ENCODE measurements around the gene PTX4.

PTX4 gene

GRCh38 chr16:1499756-1500464 is 11.2 kb upstream of the PTX4 start:
- no peak for DNase-seq

GRCh38 chr16:1498899-1499676 is 10.3 kb upstream of the PTX4 start:
- DNase-seq, result no peak

DNA sequence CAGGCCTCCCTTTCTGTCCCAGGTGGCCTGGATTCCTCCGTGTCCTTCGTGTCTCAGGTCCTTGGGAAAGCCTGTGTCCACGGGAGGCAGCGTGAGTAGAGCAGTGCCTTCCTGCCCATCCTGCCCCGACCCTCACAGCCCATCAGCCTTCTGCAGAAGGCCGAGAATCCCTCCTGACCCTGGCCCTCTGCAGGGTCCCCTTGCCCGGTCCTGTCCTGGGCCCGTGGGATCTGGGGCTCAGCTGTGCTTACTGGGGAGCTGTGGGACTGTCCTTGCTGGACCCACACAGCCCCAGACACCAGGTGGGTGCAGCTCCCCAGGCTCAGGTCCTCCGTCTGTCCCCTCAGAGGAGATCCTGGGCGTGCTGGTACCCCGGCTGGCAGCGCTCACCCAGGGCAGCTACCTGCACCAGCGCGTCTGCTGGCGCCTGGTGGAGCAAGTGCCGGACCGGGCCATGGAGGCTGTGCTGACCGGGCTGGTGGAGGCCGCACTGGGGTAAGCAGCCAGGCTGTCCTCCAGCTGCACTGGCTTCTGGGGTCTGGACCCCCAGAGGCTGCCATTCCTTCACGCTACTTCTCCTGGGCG is 8.4 kb upstream of the PTX4 start:
- no peak for DNase-seq

DNA sequence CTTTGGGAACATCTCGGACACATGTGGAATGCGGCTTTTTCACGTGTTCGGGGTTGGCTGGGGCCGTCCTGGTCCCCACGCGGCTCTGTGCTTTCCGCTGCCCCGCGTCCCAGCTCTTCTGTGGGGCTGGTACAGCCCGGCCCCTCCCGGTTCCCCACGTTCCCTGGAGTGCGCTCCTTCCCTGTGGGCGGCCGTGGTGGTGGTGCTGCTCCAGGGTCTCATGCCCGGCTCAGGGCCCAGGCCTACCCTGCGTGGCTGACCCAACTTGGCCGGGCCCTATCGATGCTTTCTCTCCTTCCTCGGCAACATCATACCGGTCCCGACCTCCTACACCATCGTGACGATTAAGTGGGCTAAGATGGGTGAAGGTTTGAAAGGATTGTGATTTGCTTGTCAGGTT is 7.7 kb upstream of the PTX4 start:
- no peak for DNase-seq

DNA sequence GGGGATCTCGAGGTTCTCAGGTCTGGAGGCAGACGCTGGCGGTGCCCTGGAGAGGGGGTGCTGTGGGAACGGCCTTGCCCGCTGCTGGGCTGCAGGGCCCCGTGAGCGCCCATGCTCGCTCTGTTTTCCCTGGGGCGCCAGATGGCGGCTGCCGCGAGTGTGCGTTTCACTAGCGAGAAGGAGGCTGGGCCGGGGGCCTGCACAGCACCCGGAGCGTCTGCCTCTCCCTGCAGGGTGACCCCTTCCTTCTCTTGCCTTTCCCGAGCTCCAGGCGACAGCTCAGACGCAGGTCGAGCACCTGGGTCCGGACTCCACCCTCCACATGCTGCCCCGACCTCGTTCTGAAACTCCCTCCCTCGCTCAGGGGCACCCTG is 7.1 kb upstream of the PTX4 start:
- DNase-seq, result no peak

- DNase-seq, result no peak
Observed at GRCh38 chr16:1495211-1495888, 6.6 kb upstream of the PTX4 start.

DNA sequence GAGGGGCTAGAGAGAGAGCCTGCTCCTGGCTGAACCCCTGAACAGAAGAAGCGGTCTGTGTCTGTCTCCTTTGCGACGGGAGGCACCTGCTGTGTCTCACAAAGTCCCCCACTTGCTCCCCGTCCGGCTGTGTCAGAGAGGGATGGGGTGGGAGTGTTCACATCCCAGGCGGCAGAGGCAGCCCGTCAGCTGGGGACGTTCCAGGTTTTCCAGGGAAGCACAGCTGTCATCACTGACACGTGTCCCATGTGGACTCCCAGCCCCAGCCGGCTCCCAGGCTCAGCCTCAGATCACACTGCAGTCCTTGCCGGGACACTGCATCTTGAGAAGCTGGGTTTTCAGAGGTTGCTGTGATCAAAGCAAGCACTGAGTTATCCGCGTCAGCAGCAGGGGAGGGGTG is 6.0 kb upstream of the PTX4 start:
- DNase-seq, result no peak

GRCh38 chr16:1494129-1494640 is 5.4 kb upstream of the PTX4 start:
- DNase-seq, result no peak

DNA sequence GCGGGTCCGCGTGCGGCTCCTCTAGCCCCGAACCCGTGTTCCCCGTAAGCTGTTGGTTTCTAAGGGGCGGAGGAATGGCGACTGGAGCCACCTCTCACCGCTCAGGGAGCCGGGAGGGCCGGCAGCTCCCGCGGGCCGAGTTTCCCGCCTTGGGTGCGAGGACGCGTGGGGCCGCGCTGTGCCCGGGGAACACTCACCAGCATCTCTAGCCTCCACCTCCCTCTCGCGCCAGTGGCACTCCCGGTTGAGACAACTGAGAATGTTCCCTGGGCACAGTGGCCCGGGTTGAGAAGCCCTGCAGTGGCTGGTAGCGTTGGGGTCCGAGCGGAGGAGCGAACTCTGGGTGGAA is 5.0 kb upstream of the PTX4 start:
- no peak for DNase-seq

DNA sequence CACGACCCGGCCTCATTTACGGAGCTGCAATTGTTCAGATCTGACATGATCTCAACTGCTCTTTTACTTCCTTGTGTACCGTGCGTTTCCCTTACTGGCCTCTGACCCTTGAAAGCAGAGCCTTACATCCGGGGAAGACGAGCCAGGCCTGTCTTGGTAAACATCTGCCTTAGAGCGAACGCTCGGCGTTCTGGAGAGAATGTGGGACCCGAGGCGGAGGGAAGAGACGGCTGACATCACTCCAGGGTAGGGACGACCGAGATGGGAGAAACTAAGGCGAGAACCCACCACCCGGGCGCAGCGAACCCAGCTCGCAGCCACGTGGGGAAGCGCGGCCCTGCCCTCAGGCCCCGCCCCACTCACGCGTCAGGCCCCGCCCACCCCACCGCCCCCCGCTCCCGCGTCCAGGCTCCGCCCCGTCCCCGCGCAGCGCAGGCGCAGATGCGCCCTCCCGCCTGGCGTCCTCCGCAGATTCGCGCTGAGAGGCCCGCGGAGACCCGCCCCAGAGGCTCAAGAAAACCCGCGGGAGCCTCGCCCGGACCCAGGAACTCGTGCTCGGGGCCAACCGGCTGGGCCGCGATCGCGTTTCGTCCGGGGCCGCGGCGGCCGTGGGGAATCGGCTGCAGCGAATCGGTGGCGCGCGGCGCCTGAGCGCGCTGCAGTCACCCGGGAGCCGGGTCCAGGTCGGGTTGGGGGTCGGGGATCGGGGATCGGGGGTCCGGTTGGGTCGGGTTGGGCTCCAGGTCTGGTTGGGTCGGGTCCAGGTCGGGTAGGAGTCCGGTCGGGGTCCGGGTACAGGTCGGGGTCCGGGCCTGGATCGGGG is 4.4 kb upstream of the PTX4 start, which contains the start of gene TELO2:
TSS of gene TELO2 (plus strand) at position 438 of the 823 bp plus-strand sequence. CDS start 922 bp downstream, outside the sequence.
- peak; percentile 80 to 81 for DNase-seq

GRCh38 chr16:1492082-1492922 is 3.6 kb upstream of the PTX4 start:
- DNase-seq, result no peak

- no peak for DNase-seq
Observed at GRCh38 chr16:1491327-1491726, 2.6 kb upstream of the PTX4 start.

DNA sequence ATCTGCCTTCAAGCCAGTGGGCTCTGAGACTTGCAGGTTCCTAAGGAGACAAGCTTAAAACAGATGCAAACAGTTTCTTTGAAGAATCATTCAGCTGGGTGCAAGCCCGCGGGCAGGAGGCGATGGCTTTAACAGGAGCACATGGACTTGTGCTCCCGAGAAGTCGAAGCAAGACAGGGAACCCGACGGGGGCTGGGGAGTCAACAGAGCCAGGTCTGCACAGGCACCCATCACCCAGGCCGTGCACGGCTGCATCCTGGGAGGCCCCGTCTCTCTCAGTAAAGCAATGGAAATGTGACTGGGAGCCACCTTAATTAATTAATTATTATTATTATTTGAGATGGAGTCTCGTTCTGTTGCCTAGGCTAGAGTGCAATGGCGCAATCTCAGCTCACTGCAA is 333 bp upstream of the PTX4 start:
- no peak for DNase-seq

- no peak for DNase-seq
Observed at GRCh38 chr16:1488054-1488601, 616 bp downstream of the PTX4 start.

DNA sequence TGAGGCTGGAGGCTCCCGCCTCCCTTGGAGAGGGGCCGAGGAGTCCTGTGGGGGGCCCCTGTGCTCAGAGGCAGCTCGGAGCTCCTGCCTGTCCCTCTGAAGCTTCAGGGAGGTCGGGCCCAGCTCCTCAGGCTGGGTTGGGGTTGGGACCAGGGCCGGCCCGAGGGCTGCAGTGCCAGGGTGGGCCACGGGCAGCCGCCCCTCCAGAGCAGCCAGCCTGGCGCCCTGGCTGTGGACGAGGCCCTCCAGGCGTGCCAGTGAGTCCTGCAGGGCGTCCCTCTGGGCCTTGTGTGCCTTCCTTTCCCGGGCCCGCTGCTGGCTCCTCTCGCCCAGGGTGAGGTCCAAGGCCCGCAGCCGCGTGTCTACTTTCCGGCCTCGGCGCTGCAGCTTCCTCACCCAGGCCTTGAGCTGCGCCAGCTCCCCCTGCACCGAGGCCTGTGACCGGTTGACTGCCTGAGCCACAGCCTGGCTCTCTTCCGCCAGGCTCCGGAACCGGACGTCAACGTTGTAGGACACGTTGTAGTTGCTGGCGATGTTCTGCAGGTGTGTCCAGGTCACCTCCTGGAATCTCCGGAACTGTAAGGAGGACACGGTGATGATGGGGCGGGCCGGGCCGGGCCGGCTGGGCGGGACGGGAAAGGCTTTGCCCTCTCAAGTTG is 1.2 kb downstream of the PTX4 start:
- DNase-seq, result no peak

DNA sequence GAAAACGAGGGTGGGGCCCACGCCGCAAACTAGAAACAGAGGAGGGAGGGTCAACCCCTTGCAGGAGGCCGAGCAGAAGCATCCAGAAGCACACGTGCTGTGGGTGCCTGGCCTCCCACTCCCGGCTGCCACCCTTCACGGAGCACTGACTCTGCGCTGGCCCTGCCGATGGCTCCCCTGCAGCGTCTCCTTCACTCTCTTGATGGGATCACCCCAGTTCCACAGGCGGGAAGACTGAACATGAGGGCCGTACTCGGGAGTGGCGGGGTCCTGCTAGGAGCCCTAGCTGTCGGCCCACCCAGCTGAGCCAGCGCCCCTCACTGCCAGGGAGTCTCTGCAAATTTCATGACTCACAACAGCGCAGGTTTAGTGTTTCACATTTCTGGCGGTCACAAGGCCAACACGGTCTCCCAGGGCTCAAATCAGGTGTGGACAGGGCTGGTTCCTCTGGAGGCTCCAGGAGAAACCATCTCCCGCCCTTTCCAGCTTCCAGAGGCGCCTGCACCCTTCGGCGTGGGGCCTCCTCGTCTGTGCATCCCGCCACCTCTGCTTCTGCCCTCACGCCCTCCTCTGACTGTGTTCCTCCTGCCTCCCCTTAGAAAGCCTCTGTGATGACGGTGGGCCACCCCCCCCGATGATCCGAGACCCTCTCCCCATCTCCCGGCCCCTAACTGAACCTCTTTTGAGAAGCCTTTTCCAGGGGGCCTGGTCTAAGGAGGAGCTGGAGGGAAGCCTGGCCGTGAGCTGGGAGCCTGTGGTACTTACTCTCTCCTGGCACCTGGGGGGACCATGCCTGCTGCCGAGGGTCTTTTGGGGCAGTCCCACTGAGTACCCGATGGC is 2.0 kb downstream of the PTX4 start:
- DNase-seq, result no peak

GRCh38 chr16:1485847-1486496 is 2.8 kb downstream of the PTX4 start:
- no peak for DNase-seq

GRCh38 chr16:1481906-1482835 is 6.6 kb downstream of the PTX4 start:
- DNase-seq, result no peak
